Esophagus muscularis mucosa (tissue), 4 donors: ENCODE data around the gene NIN. TPM values are rescaled to one million over a fixed set of nuclear protein-coding genes. Genes with fewer than 3 reads are reported as not detected.

ENCODE experiments used
- DNase-seq: peaks from one replicate; pipeline ENCODE4 v3.0.0-alpha.2; 2017; ENCODE audit errors: extremely low spot score
- H3K27ac ChIP-seq, 4 donors: fragments of 200-600 bp; sonication (generic); replicated peaks in 1 of 4; 1 replicate in 3 of 4; 2 replicates in 1 of 4; pipeline ENCODE4 v1.5.1; 2016 to 2019; ENCODE audit warnings: mild to moderate bottlenecking in 1 of 4
- H3K27me3 ChIP-seq, 4 donors: fragments of 200-600 bp; sonication (generic); one replicate each; pipeline versions ENCODE4 v1.5.1 to v1.6.0; 2016 to 2019
- H3K36me3 ChIP-seq, 4 donors: fragments of 200-600 bp; sonication (generic); one replicate each; pipeline ENCODE4 v1.5.1; 2016 to 2019
- H3K4me1 ChIP-seq, 4 donors: fragments of 200-600 bp; sonication (generic); one replicate each; pipeline ENCODE4 v1.5.1; 2016 to 2019
- H3K4me3 ChIP-seq, 4 donors: fragments of 200-600 bp; sonication (generic); 1 replicate in 2 of 4; 2 replicates in 2 of 4; pipeline ENCODE4 v1.5.1; 2016 to 2019; ENCODE audit warnings: mild to moderate bottlenecking in 4 of 4, moderate library complexity in 1 of 4
- H3K9me3 ChIP-seq, 4 donors: fragments of 200-600 bp; sonication (generic); 1 replicate in 3 of 4; 2 replicates in 1 of 4; pipeline ENCODE4 v1.5.1; 2016 to 2019
- EP300 ChIP-seq: sonication (generic); formaldehyde crosslinking; IDR thresholded peaks from one replicate; pipeline ENCODE4 v1.6.1; 2017; ENCODE audit warnings: antibody characterized with exemption
- POLR2A ChIP-seq: fragments of 450-650 bp; IDR thresholded peaks from one replicate; pipeline ENCODE4 v1.6.1; 2017; ENCODE audit warnings: antibody characterized with exemption, moderate library complexity, mild to moderate bottlenecking, low read depth
- POLR2AphosphoS5 ChIP-seq, 2 donors: sonication (generic); formaldehyde crosslinking; IDR thresholded peaks; one replicate each; pipeline ENCODE4 v1.6.1; 2017; ENCODE audit warnings: antibody characterized with exemption in 2 of 2
- WGBS: methylation state at CpG from one replicate; pipeline ENCODE4 v1.1.5; 2018; 5-methylcytosine and 5-hydroxymethylcytosine counted together
- intact Hi-C: fragments of 100-400 bp; cut with DNase I; formaldehyde crosslinking; loops from one replicate; pipeline ENCODE4 v1.15.1; 2023
- total RNA-seq, 4 donors: library from RNA; depleted of rRNA; stranded (reverse); fragments of >200 nt; gene quantifications; one replicate each; pipeline versions ENCODE4 v1.1.0 to v1.2.1, GENCODE V29; 2016
- TF ChIP-seq, protein P1 (sequence below), 3 experiments: fragments of 200-600 bp in 2 of 3; fragments of 450-650 bp in 1 of 3; sonication (generic) in 2 of 3; IDR thresholded peaks; one replicate each; pipeline ENCODE4 v1.5.1; 2017 to 2019; ENCODE audit warnings: antibody characterized with exemption in 3 of 3, mild to moderate bottlenecking in 2 of 3, moderate library complexity in 1 of 3

The NIN gene
- total RNA-seq, 4 donors from 2014 or later = 26.2 to 38.8 (median 34.1) TPM

DNA sequence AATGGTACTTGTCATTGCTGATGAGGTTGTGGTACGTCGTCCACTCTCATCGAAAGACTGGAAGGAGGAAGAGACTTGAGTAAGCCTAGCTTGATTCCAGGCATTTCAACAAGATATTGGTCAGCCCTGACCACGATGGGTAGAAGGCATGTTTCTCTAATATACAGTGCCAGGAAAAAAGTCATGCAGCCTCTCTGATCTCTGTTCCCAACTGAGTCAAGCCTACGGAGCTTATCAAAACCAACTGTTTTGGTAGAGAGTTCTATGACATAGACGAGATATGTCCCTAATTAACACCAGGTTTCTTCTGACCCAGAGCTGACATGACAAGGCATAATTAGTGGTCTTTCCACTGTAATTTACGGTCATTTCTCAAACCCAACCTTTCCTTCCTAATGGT lies 58.5 kb downstream of the NIN start:
- Histone ChIP-seq H3K27ac (no peak overlapping the region), H3K4me3 (no peak overlapping the region), H3K9me3 (no peaks in the 10 kb centered on the region), H3K36me3 (peaks cover 37 to 78% (median 55%) of the 10 kb centered on the region in 4 donors), H3K27me3 (no peaks in the 10 kb centered on the region), H3K4me1 (peaks cover 4 to 18% (median 6%) of the 10 kb centered on the region in 4 donors)
- TF ChIP-seq EP300 = no peak
- DNase-seq = no peak
- intact Hi-C loops = no loop called here
- WGBS = 83% methylated on average over 7 of the region's 7 CpGs

DNA sequence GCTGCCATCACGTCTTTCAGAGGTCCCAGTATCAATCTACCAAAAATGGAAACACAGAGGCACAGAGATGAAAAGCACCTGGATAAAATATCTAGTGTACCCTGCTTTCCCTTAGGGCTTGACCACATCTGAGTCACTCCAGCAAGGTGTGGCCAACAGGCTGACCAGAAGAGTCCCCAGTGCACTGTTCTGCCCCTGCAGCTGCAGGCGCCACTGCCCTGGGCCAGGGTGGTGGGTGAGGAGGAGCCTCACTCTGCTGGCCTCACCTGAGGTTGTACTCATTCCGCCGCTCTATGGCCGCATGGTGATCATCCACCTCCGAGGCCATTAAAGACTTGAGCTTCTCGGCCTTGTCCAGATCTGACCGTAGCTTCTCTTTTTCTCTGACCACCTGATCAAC lies 60.4 kb downstream of the NIN start:
- no peak for DNase-seq

DNA sequence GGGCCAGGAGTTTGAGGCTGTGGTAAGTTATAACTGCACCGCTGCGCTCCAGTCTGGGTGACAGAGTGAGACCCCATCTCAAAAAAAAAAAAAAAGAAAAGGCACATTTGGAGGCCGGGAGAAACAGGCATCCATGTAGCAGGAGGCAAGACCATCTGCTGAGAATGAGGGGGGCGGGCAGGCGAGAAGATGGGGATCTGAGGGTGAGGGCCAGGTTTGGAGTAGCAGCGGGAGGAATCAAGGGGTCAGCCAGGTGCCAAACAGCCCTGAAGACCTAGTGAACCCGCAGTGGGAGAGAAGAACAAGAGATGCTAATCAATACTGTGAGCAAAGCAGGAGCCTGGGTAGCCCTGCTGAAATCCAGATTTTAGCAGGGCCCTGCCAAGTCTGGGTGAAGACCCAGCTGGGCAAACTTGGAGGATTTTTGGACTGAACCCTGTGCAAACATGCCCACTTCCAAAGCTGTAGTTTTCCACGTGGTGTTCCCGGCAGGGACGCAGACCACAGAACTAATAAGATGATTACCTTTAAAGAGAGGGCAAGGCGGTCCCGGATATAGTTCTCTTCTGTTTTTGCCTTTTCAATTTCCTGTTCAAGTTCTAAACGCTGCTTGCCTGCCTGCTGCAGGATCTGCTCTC lies 61.0 kb downstream of the NIN start:
- WGBS = 91% methylated on average over 13 of the region's 13 CpGs
- peaks cover 0 to 4% (median 4%) of the 10 kb centered on the region in 4 donors for H3K4me1 ChIP-seq

More for the DNA sequence above, 60.4 kb downstream of the NIN start:
- intact Hi-C loops = no loop called here
- no peaks in the 10 kb centered on the region for H3K27me3 ChIP-seq
- H3K36me3 ChIP-seq = peaks cover 42 to 78% (median 56%) of the 10 kb centered on the region in 4 donors
- 93% methylated on average over 8 of the region's 8 CpGs for WGBS
- no peak overlapping the region for H3K27ac ChIP-seq
- no peak for TF ChIP-seq POLR2A
- no peak for TF ChIP-seq EP300
- TF ChIP-seq POLR2AphosphoS5 (IDR thresholded peaks at IDR 0.05) = no peak
- TF ChIP-seq, protein P1, sequence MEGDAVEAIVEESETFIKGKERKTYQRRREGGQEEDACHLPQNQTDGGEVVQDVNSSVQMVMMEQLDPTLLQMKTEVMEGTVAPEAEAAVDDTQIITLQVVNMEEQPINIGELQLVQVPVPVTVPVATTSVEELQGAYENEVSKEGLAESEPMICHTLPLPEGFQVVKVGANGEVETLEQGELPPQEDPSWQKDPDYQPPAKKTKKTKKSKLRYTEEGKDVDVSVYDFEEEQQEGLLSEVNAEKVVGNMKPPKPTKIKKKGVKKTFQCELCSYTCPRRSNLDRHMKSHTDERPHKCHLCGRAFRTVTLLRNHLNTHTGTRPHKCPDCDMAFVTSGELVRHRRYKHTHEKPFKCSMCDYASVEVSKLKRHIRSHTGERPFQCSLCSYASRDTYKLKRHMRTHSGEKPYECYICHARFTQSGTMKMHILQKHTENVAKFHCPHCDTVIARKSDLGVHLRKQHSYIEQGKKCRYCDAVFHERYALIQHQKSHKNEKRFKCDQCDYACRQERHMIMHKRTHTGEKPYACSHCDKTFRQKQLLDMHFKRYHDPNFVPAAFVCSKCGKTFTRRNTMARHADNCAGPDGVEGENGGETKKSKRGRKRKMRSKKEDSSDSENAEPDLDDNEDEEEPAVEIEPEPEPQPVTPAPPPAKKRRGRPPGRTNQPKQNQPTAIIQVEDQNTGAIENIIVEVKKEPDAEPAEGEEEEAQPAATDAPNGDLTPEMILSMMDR (IDR thresholded peaks at IDR 0.05) = no peak
- no peaks in the 10 kb centered on the region for H3K9me3 ChIP-seq
- no peak overlapping the region for H3K4me3 ChIP-seq
- H3K4me1 ChIP-seq = peaks cover 0 to 10% (median 5%) of the 10 kb centered on the region in 4 donors

DNA sequence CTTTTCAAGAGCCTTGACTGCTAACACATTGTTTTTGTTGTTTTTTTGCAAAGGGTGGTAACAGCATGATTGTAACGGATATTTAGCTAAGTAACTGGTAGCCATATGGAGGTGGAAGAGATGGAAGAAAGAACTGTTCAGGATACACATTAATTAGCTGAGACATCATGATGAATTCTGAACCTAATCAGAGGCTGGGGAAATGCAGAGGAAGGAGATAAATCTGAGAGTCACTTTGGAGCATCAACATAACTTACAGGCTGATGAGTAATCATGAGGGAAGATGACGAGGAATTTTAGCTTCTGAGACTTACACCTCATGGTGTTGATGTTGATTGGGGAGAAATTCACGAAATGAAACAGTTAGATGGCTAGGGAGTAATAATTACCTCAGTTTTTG lies 62.3 kb downstream of the NIN start:
- no peak for DNase-seq
- Histone ChIP-seq H3K27me3 (no peaks in the 10 kb centered on the region), H3K4me3 (no peak overlapping the region), H3K9me3 (no peaks in the 10 kb centered on the region), H3K4me1 (peaks cover 0 to under 1% (median 0%) of the 10 kb centered on the region in 4 donors), H3K27ac (no peak overlapping the region), H3K36me3 (peaks cover 44 to 83% (median 62%) of the 10 kb centered on the region in 4 donors)
- TF ChIP-seq, protein P1 (IDR thresholded peaks at IDR 0.05) = no peak
- TF ChIP-seq EP300 (no peak), POLR2AphosphoS5 (IDR thresholded peaks at IDR 0.05) (no peak), POLR2A (no peak)
- WGBS = 93% methylated on average over 3 of the region's 3 CpGs
- intact Hi-C loops = no loop called here

More for the DNA sequence above, 61.0 kb downstream of the NIN start:
- DNase-seq = no peak
- no peak overlapping the region for H3K27ac ChIP-seq
- H3K36me3 ChIP-seq = peaks cover 42 to 83% (median 56%) of the 10 kb centered on the region in 4 donors
- no peaks in the 10 kb centered on the region for H3K27me3 ChIP-seq
- no peaks in the 10 kb centered on the region for H3K9me3 ChIP-seq
- intact Hi-C loops = no loop called here
- no peak for TF ChIP-seq POLR2AphosphoS5 (IDR thresholded peaks at IDR 0.05)
- TF ChIP-seq POLR2A = no peak
- TF ChIP-seq, protein P1 (IDR thresholded peaks at IDR 0.05) = no peak
- TF ChIP-seq EP300 = no peak
- no peak overlapping the region for H3K4me3 ChIP-seq

DNA sequence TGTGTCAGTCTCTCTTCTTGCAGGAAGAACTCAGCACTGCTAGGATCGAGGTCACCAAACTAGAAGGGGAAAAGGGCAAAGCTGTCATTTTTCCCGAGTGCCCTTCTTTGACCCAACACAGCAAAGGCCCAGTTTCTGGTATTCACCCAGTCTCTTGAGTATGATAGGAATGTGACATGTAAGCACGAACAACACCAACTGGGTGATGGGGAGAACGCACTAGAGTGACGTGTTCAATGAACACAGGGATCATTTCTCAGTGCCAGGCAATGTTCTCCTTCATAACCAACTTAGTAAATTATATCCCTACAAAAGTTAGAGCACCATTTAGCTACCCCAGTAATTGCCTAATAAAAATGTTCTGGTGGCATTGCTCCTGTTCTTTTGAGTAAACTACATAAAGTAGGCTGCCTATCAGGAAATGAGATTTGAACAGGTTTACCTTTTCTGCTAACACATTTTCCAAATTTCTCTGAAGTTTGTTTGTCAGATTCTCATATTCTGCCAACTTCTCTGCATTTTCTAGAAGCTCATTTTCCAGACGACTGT lies 64.5 kb downstream of the NIN start:
- Histone ChIP-seq H3K4me1 (no peaks in the 10 kb centered on the region), H3K4me3 (no peak overlapping the region), H3K27me3 (no peaks in the 10 kb centered on the region), H3K9me3 (no peaks in the 10 kb centered on the region), H3K36me3 (peaks cover 56 to 85% (median 76%) of the 10 kb centered on the region in 4 donors), H3K27ac (no peak overlapping the region)
- 75% methylated on average over 6 of the region's 6 CpGs for WGBS
- intact Hi-C loops = no loop called here
- no peak for DNase-seq
- no peak for TF ChIP-seq POLR2AphosphoS5 (IDR thresholded peaks at IDR 0.05)
- TF ChIP-seq, protein P1 (IDR thresholded peaks at IDR 0.05) = no peak
- TF ChIP-seq POLR2A = no peak
- TF ChIP-seq EP300 = no peak
